GM18868 (cell line): Measurements from ENCODE around the gene PMVK.

Source experiments
- ATAC-seq: cut with Tn5 transposase; IDR thresholded peaks from one replicate; pipeline ENCODE4 v1.9.1; 2021; ENCODE audit warnings: mild to moderate bottlenecking, moderate library complexity; ENCODE audit not compliant: unreplicated experiment

Gene PMVK

DNA sequence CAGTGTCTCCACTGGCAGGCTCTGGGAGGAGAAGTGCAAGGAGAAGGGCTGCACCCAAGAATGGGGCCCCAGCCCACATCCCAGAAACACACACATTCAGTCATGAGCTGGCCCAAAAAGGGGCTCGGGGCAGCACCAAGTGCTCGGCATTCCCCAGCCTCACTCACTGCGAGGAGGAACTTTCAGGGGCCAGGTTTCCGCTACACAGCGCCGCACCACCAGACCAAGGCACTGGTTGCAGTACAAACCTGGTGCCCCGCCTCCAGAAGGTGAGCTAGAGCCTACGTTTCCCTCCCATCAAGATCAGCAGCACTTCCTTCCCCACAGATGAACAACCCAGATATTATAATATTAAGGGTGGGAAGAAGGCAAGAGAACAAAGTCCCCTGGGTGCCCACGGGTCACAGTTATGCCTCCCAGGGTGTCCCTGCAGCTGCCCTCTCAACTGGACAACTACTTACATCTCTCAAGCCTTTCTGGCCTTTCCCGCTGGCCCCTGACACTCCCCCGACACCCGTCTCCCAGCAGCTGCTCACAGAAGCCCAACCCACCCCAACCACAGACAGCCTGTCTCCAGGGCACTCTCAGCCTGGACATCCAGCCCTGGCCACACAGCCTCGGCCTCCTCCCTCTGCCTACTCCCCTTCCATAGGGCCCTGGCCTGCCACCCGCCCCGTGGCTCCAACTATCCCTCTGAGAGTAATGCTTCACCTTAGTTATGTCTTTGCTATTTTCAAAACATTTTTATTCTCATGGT lies 15.6 kb upstream of the PMVK start:
- no peak for ATAC-seq

DNA sequence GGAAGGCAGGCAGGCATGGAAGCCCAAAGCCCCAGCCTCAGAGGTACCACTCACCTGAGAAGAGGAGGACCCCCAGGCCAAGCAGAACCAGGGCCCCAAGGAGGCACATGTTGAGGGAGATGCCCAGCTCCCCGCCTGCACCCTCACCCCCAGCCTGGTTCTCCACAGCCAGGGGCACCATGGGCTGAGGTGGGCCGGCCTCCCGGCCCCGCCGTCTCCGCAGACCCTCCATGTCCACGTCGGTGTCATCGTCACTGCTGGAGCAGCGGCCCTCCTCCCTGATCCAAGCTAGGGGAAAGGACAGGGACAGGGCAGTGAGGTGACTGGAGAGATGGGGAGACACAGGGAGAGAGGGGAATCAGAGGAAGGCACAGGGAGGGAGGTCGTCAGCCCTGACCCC lies 11.6 kb upstream of the PMVK start:
- ATAC-seq = no peak

DNA sequence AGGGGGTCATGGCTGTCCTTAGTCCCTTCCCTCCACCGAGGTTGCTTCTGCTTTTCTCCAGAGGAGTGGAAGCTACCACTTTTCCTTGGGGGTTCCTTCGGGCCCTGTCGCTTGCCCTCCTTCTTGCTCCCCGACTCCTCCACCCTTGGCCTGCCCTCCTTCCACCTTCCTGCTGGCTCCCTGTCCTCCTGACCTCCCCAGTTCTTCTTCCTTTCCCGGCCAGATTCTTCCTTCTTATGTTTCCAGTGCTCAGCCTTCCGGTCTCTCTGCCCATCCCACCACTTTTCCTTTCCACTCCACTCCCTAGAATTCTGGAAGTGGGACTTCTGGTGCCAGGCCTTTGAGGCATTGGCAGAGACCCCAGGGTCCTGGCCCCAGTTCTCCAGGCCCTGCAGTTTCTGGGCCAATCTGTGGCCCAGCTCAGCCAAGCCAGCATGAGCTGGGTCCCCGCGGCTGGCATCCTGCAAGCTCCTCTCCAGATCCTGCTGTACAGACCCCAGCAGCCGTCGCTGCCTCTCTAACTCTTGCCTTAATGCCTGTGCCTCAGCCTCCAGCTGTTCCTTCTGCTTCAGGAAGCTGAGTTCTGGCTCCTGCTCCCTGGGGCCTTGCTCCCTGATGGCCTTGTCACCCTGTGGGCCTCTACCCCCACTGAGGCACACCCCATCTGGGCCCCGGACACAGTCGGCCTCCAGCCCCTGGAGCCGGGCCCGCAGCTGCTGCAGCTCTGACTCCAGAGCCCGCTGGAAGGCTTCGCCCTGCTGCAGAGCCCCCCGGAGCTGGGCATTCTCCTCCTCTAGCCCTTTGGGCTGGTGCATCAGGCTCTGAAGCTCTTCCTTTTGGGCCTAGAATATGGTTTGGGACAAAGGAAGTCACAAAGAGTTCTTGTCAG lies 9.7 kb upstream of the PMVK start:
- ATAC-seq = no peak

DNA sequence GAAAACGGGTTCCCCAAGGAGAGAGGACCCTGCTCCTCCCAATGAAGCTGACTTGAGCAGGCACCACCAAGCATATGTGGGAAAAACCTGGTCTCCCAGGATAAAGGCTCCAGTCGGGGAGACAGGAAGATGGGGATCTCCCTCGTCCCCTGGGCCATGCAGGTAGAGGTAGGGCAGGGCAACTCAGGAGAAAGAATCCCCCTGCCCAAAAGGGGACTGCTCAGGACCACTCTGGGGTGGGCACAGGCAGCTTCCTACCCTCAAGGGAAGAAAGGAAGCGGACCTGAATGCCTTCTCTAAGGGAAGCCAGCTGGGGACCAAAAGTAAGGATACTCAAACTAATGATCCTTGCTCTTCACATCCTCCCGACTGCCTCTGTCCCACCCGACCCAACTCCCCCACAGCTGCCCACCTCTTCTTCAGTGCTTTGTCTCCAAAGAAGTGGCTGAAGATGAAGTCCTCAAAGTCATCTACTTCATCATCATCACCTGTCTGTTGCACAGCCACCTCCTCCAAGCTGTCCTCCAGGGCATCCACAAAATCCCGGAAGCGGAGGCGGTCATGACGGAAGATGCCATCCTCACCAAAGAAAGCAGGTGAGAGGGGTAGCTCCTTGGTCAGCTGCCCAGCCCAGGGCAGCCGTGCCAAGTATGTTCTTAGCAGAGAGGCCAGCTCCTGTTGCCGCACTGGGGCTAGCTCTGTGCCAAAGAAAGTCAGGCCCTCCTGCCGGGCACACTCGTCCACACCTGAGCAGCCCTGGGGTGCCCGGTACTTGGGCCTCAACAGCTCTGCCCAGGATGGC lies 8.8 kb upstream of the PMVK start:
- ATAC-seq = no peak

DNA sequence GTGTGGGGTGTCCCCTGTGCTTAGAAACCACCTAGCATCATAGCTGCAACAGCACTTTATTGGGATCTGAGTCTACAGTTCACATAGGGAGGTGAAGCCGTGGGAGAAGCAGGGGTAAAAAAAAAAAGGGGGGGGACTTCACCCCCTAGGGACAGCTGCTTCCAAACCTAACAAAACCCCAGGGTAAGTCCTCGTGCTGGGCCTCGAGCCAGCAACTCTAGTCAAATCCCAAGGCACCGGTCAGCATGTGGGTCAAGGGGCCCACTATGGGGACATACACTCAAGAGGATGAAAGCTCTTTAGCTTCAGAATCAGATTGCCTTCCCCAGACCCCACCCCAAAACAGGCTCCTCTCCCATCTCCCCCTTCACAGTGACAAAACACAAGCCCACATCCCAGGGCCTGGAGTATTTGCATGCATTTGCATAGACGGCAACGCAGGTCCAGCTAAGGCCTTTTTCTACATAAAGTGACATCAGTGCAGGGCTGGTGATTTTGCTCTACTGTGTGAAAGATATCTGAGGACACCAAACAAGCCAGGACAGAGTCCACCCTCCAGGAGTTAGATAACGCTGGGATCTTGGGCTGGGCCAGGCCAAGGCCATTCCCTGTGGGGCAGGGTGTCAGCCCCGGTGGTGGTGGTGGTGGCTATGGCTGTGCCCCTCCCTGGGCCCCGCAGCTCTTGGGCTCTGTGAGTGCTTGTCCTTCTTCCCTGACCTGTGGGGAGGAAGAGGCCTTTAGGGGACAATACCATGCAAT lies 8.1 kb upstream of the PMVK start:
- no peak for ATAC-seq

DNA sequence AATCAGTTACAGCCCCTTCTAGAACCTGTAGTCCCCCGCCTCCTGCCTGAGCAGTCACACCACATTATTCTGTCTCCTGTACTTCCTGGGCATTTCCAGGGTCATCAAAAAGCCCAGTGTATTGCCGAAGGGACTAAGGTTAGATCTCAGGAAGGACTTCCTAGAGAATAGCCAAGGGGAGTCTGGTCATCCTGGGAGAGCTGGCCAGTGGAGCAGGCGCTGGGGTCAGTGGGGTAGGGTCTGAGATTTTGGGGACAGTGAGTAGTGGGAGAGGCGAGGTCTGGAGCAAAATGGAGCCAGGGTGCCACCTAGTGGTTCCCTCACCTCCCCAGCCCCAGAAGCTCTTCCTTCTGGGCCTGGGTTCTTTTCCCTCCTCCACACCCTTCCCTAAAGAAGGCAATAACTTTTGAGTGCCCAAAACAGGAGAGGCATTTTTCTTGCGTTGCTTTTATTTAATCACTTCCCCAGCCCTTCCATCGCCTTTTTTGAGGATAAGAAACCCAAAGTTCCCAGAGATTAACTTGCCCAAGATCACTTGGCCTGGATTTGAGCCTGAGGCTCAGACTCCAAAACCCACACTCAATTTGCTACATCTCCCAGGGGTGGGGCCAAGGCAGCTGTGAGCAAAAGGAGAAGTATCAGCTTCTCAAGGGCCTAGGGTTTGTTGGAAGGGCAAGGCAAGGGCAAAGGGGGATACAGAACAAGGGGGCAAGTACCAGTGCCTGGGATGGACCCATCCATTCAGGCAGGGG lies 7.3 kb upstream of the PMVK start:
- ATAC-seq = no peak

DNA sequence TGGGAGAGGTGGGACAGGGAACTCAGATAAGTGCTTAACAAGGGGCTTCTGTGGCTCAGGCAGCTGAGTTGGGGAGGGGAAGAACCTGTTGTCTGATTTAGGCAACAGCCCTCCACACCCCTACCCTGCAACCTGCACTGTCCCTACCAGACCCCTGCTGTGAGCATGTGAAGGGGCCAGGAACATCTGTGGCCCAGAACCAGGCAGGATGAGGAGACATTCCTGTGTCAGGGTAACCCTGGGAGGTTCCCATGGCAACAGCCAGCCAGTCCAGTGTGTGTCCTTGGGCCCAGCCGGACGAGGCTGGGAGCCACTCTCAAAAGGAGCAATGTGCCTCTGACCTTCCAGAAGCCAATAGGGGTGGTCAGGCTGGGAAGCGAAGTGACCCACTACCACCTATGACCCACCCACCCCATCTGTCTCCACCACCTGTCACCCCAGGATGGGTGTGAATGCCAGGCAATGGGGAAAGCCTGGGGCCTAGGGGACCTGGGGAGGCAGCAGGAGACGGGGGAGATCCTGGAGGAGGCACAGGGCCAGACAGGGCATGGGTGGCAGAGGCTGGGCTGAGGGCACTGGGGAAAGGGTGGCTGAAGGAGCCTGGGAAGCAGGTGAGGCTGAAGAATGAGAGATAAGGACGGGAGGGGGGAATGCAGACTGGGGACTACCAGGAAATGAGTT lies 5.0 kb upstream of the PMVK start:
- no peak for ATAC-seq

DNA sequence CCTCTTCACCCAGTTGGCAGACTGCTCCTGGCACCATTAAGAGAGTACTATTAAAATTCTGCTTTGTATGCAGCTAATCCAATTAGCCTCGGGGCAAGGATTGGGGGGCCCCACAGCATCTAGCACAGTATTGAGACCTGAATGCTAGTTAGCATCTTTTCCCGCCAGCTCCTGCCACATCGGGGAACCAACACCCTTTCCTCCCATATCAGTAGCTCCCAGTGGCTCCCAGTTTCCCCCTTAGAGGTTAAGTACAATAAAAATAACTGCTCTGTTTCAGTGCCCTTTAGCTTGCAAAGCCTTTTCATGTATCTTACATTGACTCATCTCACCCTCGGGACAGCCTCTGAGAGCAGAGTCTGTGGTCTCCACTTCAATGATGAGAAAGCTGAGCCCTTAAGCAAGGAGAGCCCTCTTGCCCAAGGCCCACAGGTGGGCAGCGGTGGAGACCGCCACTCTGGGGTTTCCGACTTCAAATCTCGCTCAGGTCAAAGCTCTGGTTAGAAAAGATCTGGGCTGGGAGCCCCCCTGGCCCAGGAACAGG lies 4.2 kb upstream of the PMVK start:
- ATAC-seq = no peak

DNA sequence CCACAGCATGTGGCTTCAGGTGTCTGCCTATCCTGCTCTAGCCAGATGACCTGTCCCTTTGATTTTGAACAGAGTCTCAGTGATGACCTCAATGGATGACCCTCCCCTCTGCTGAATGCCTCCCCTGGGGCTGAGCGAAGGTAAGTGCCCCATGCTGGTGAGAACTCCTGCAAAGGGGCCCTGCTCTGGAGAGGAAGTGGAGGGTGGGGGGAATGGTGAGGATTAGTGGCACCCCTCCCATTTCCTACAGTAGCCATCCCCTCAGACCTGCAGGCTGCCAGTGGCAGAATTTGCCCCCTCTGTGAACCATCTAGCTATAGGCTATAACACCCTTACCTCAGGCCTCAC lies 3.7 kb upstream of the PMVK start:
- no peak for ATAC-seq

DNA sequence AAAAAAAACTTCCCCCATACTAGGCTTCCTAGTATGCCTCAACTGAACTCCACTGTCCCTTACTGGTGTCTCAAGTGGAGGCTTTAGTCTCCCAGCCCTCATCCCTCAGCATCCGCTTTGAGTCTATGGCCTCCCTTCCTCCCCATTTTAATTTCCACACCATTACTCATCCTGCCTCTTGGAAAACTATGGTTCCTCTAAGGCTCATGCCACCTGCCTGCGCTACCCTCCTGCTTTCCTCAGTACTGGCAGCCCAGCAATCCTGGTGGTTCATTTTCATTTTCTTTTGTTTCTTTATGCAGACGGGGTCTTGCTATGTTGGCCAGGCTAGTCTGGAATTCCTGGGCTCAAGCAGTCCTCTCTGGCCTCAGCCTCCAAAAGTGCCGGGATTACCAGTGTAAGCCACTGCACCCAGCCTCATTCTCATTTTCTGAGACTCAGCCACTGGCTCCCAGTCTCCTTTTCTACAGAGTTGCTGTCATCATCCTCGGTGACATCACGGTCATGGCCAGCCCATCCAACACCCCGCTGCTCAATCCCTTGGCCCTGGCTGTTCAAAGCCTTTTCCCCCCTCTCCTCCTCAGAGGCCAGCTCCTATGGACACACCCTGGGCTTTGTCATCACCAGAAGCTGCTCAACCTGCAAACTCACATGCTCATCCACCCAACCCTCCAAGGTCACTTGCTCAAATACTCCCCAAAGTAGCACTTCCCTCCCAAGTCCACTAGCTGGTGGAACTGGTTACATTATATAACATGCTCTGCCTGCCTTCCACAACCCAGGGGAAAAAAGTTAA lies 2.3 kb upstream of the PMVK start:
- ATAC-seq = no peak

DNA sequence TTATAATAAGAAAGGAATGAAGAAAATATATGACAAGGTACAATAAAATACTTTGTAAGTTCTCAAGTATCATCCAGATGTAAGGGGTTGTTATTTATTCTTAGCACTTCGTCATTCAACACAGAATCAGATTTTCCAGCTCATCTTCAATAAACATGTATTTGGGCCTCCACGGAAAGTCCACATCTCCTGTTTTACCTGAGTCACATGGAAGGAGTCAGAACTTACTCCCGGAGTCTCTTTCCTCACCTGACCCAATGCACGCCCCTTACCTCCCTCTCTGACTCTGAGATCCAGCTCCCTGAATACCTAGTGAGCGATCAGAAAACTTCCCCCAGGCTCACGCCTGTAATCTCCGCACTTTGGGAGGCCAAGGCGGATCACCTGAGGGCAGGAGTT lies 1.5 kb upstream of the PMVK start:
- no peak for ATAC-seq

DNA sequence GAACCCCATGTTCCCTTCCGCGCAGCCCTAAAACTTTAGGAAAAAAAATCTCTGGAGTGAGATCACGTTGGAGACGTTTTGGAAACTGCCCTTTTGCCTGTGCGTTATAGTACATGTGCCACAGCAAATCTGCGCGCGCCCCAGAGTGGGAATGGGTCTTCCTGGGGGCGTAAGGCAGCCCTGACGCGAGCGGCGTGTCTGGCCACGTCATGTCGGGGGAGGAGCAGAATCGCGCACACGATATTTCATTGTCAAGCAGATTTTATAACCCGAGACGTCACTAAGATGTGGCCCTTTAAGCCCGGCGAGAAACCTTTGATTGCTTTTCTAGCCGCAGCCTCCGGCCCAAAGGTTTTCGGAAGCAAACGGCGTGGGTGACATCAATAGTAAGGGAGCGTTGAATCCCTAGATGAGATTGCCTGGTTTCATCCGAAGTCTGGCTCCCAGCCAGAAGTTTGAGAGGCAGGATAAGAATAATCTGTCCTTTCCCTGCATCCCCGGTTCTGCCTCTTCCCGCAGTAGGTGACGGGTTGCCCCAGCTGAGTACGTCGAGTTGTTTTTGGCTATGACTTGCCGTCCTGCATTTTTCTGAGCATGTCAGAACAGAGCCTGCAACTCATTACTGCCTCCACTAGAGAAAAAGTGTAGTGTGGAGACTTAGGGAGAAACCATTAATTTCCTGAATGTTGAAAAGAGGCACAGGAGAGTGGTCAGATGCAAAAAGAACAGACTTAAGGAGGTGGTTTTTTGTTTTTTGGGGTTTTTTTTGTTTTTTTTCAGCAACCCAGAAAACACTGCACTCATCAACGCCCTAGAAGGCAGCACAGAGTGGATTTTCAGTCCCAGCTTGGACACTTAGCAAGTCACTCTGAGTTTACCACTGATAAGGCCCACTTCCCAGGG lies 817 bp upstream of the PMVK start:
- peak; percentile 56 for ATAC-seq

DNA sequence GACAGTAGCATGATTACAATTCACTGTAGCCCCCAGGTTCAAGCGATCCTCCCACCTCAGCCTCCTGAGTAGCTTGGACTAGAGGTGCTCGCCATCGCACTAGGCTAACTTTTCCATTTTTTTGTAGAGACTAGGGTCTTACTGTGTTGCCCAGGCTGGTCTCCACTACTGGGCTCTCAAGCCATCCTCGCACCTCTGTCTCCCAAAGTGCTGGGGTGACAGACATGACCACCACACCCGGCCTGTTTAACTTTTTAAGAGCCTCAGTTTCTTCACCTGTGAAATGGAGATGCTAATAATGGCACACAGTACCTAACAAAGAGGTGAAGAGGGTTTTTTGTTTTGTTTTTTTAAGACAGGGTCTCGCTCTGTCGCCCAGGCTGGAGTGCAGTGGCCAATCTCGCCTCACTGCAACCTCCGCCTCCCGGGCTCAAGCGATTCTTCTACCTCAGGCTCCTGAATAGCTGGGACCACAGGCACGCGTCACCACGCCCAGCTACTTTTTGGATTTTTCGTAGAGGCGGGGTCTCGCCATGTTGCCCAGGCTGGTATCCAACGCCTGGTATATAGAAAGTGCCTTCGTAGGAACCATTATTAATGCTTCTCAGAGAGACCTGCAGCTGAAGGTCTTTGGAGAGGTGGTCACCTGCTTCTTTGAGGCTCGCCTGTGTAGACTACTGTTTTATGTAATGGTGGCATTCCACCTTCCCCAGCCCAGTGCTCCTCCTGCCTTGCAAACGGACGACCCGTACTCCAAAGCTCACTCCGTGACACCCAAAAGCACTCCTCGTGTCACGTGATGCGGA lies 567 bp downstream of the PMVK start:
- no peak for ATAC-seq

DNA sequence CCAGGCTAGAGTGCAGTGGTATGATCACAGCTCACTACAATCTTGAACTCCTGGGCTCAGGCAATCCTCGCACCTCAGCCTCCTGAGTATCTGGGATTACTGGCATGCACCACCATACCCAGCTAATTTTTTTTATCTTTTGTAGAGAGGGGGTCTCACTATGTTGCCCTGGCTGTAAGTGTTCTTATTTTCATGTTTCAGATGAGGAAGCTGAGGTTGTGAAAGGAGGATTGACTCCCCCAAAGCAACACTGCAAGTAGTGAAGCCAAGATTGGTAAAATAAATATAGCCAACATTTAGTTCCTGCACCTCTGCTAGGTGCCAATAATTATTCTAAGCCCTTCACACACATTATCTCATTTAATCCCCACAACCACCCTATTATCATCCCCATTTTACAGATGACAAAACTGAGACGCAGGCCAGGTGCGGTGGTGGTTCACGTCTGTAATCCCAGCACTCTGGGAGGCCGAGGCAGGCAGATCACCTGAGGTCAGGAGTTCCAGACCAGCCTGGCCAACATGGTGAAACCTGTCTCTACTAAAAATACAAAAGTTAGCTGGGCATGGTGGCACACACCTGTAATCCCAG lies 2.1 kb downstream of the PMVK start:
- ATAC-seq = no peak

DNA sequence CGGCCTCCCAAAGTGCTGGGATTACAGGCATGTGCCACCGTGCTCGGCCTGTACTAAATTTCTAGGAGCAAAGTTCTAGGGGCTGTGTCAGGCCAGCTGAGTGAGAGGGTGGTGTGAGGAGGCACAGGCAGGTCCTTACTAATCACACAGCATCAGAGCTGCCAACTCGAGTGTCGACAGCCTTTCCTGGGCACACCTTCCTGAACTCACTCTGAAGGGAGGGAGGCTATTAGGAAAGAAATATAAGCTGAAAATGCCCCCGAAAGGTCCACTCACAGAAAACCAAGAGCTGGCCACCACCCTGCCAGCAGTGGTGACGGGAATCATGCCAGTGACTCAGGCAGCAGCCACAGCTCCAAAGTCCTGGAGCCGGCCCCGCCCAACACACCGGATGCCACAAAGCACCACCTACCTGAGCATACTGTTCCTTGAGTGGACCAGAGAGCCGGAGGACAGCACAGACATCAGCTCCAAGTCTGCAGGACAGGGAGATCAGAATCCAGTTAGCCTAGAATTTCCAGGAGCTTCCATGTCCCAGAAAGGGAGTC lies 4.5 kb downstream of the PMVK start:
- no peak for ATAC-seq

DNA sequence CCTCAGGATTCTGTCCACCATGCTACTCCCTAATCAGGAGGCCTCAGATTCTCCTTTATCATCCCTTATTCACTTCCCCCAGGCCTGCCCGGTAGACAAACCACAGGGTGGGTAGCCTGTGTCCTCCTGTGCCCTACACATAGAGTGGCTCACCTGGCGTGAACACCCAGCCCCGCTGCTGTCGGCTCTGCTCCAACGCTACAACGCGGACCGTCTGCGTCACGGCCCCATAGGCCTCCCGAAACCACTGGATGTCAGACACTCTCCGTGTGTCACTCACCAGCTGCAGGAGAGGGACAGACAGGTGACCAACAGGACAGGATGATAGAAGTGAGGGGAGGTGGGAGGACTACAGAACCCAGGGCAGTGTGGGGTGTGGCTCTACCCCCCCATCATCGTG lies 10.3 kb downstream of the PMVK start:
- ATAC-seq = no peak
